H1 (cell line): ENCODE results near the gene IGFALS. TPM values are rescaled to one million over a fixed set of nuclear protein-coding genes. Genes with fewer than 3 reads are reported as not detected.

Source experiments
- CTCF ChIA-PET: fragments of 300-600 bp; sonication (Branson Sonifier 250); formaldehyde crosslinking; loops from one replicate; lab custom pipeline; 2021; ENCODE audit not compliant: partially characterized antibody; lab: Charles Lee
- POLR2A ChIA-PET: fragments of 300-600 bp; sonication (Branson Sonifier 250); formaldehyde crosslinking; loops from one replicate; lab custom pipeline; 2021; ENCODE audit warnings: inconsistent platforms; ENCODE audit not compliant: partially characterized antibody; lab: Charles Lee
- DNase-seq, 2 experiments: peaks; one replicate each; pipeline versions ENCODE4 v3.0.0 to v3.0.0-alpha.2; 2010 to 2022; ENCODE audit warnings: low spot score in 2 of 2, low read depth in 1 of 2, mixed read lengths in 1 of 2
- FAIRE-seq: peaks from 2 replicates; lab custom pipeline; 2011; peaks lifted over from hg19 to GRCh38; lab: Jason Lieb, UNC
- H2AFZ ChIP-seq: 2 replicates; pipeline ENCODE4 v1.8.1; 2012; ENCODE audit warnings: low read length, inconsistent platforms
- H2AK5ac ChIP-seq: 2 replicates; pipeline ENCODE4 v1.6.1; 2013; ENCODE audit warnings: low read depth, low read length
- H2BK120ac ChIP-seq: replicated peaks from 2 replicates; pipeline ENCODE3; 2013; ENCODE audit warnings: low read depth, low read length, inconsistent platforms
- H2BK12ac ChIP-seq: 2 replicates; pipeline ENCODE4 v1.6.1; 2013; ENCODE audit warnings: low read depth, low read length
- H2BK15ac ChIP-seq: 2 replicates; pipeline ENCODE4 v1.6.1; 2013; ENCODE audit warnings: low read length
- H2BK20ac ChIP-seq: 2 replicates; pipeline ENCODE4 v1.6.1; 2013; ENCODE audit warnings: low read length
- H2BK5ac ChIP-seq: 2 replicates; pipeline ENCODE4 v1.6.1; 2013; ENCODE audit warnings: low read depth, low read length
- H3K14ac ChIP-seq: 2 replicates; pipeline ENCODE4 v1.6.1; 2013; ENCODE audit warnings: inconsistent platforms; ENCODE audit not compliant: insufficient read length
- H3K18ac ChIP-seq: 2 replicates; pipeline ENCODE4 v1.6.1; 2013; ENCODE audit warnings: low read length; ENCODE audit errors: extremely low read depth
- H3K23ac ChIP-seq: 2 replicates; pipeline ENCODE4 v1.6.1; 2013; ENCODE audit warnings: inconsistent platforms; ENCODE audit not compliant: insufficient read length
- H3K23me2 ChIP-seq: 2 replicates; pipeline ENCODE4 v1.6.1; 2013; ENCODE audit warnings: low read depth, low read length
- H3K27ac ChIP-seq: 2 replicates; pipeline ENCODE4 v1.6.1; 2011; ENCODE audit warnings: low read depth, low read length, inconsistent platforms
- H3K27me3 ChIP-seq, 4 experiments: replicated peaks in 1 of 4; 1 replicate in 1 of 4; 2 replicates in 3 of 4; pipeline versions ENCODE4 v1.6.1 to v1.8.1; 2011 to 2013; ENCODE audit warnings: low read length in 3 of 4, mild to moderate bottlenecking in 3 of 4, inconsistent platforms in 2 of 4, mixed read lengths in 2 of 4, moderate library complexity in 1 of 4; ENCODE audit not compliant: control insufficient read depth in 3 of 4, insufficient read depth in 3 of 4; ENCODE audit errors: extremely low read depth in 1 of 4
- H3K36me3 ChIP-seq, 4 experiments: 2 replicates each; pipeline versions ENCODE4 v1.6.1 to v1.8.1; 2011 to 2013; ENCODE audit warnings: mild to moderate bottlenecking in 4 of 4, low read length in 3 of 4, moderate library complexity in 2 of 4, control low read depth in 1 of 4, inconsistent platforms in 1 of 4; ENCODE audit not compliant: insufficient read depth in 4 of 4, control insufficient read depth in 2 of 4
- H3K4ac ChIP-seq: replicated peaks from 2 replicates; pipeline ENCODE3; 2013; ENCODE audit warnings: low read length, low read depth, mixed read lengths, inconsistent platforms; ENCODE audit not compliant: insufficient read length
- H3K4me1 ChIP-seq, 4 experiments: replicated peaks in 1 of 4; 1 replicate in 1 of 4; 2 replicates in 3 of 4; pipeline versions ENCODE4 v1.6.1 to v1.8.1; 2011 to 2013; ENCODE audit warnings: low read length in 3 of 4, inconsistent platforms in 2 of 4, mixed read lengths in 1 of 4; ENCODE audit not compliant: insufficient read depth in 4 of 4, control insufficient read depth in 3 of 4
- H3K4me2 ChIP-seq, 2 experiments: 2 replicates each; pipeline versions ENCODE4 v1.6.1 to v1.8.1; 2011 to 2013; ENCODE audit warnings: low read depth in 2 of 2, low read length in 2 of 2, control low read depth in 1 of 2, inconsistent platforms in 1 of 2, mild to moderate bottlenecking in 1 of 2; ENCODE audit not compliant: insufficient read depth in 1 of 2
- H3K4me3 ChIP-seq, 4 experiments: fragments of 200-600, 300-600 bp in 1 of 4; sonication (generic), shearing (Covaris generic), sonication (Bioruptor Twin) in 1 of 4; 2 replicates each; pipeline versions ENCODE4 v1.5.1 to v1.8.1; 2011 to 2016; ENCODE audit warnings: low read length in 4 of 4, low read depth in 3 of 4, control low read depth in 2 of 4, inconsistent platforms in 2 of 4, mild to moderate bottlenecking in 2 of 4, mixed read lengths in 1 of 4, moderate library complexity in 1 of 4; ENCODE audit not compliant: insufficient read depth in 2 of 4; ENCODE audit errors: extremely low read depth in 1 of 4
- H3K56ac ChIP-seq: replicated peaks from 2 replicates; pipeline ENCODE3; 2013; ENCODE audit warnings: low read depth, mild to moderate bottlenecking, mixed read lengths, low read length, inconsistent platforms; ENCODE audit not compliant: insufficient read length
- H3K79me1 ChIP-seq: 2 replicates; pipeline ENCODE4 v1.6.1; 2013; ENCODE audit warnings: low read depth, low read length, control low read depth
- H3K79me2 ChIP-seq, 2 experiments: 2 replicates each; pipeline versions ENCODE4 v1.6.1 to v1.8.1; 2012 to 2013; ENCODE audit warnings: low read length in 2 of 2, mild to moderate bottlenecking in 2 of 2, inconsistent platforms in 1 of 2; ENCODE audit not compliant: insufficient read depth in 2 of 2, control insufficient read depth in 1 of 2
- H3K9ac ChIP-seq, 4 experiments: replicated peaks in 1 of 4; 1 replicate in 1 of 4; 2 replicates in 3 of 4; pipeline versions ENCODE4 v1.6.1 to v1.8.1; 2011 to 2013; ENCODE audit warnings: low read depth in 3 of 4, low read length in 3 of 4, control low read depth in 2 of 4, mild to moderate bottlenecking in 2 of 4, moderate library complexity in 2 of 4, inconsistent platforms in 1 of 4; ENCODE audit errors: extremely low read depth in 1 of 4
- H3K9me3 ChIP-seq, 2 experiments: 2 replicates each; pipeline versions ENCODE4 v1.6.1 to v1.8.1; 2012 to 2013; ENCODE audit warnings: mild to moderate bottlenecking in 2 of 2, moderate library complexity in 2 of 2, control low read depth in 1 of 2, inconsistent platforms in 1 of 2, low read depth in 1 of 2, low read length in 1 of 2, mixed read lengths in 1 of 2; ENCODE audit not compliant: insufficient read depth in 2 of 2
- H4K20me1 ChIP-seq, 2 experiments: replicated peaks in 1 of 2; 2 replicates each; pipeline versions ENCODE3 to v1.8.1; 2011 to 2013; ENCODE audit warnings: inconsistent platforms in 2 of 2, low read length in 2 of 2, mild to moderate bottlenecking in 1 of 2; ENCODE audit not compliant: insufficient read depth in 2 of 2, control insufficient read depth in 1 of 2
- H4K5ac ChIP-seq: 2 replicates; pipeline ENCODE4 v1.6.1; 2013; ENCODE audit warnings: low read length, low read depth, mixed read lengths, inconsistent platforms; ENCODE audit not compliant: insufficient read length
- H4K8ac ChIP-seq: 2 replicates; pipeline ENCODE4 v1.8.0; 2013; ENCODE audit warnings: mild to moderate bottlenecking, moderate library complexity, low read length, inconsistent platforms; ENCODE audit not compliant: insufficient read depth; ENCODE audit errors: extremely low read depth
- H4K91ac ChIP-seq: replicated peaks from 2 replicates; pipeline ENCODE3; 2013; ENCODE audit warnings: low read length, mixed read lengths, inconsistent platforms; ENCODE audit not compliant: insufficient read length
- EGR1 ChIP-seq: IDR thresholded peaks from 2 replicates; pipeline ENCODE4 v1.6.1; 2011; ENCODE audit warnings: low read depth, low read length, borderline replicate concordance
- HDAC6 ChIP-seq: IDR thresholded peaks from one replicate; pipeline ENCODE4 v1.7.1; 2012; ENCODE audit warnings: low read depth, mild to moderate bottlenecking, inconsistent platforms, low read length, moderate library complexity
- PHF8 ChIP-seq: fragments of 200-600 bp; sonication (generic); conservative IDR thresholded peaks from 2 replicates; pipeline ENCODE4 v1.7.1; 2012; ENCODE audit warnings: low read depth, mild to moderate bottlenecking, inconsistent platforms, low read length, moderate library complexity
- RAD21 ChIP-seq, 2 experiments: IDR thresholded peaks in 1 of 2; conservative IDR thresholded peaks in 1 of 2; 2 replicates each; pipeline ENCODE4 v1.6.1; 2011; ENCODE audit warnings: low read depth in 2 of 2, low read length in 2 of 2, improper control_type of control experiment in 1 of 2, inconsistent platforms in 1 of 2, mild to moderate bottlenecking in 1 of 2, moderate library complexity in 1 of 2
- SIRT6 ChIP-seq: IDR thresholded peaks from one replicate; pipeline ENCODE4 v1.7.1; 2012; ENCODE audit warnings: low read length, inconsistent platforms
- WGBS, 2 experiments: shearing (Covaris generic) in 1 of 2; methylation state at CpG; one replicate each; pipeline versions ENCODE4 v1.1.6 to v1.1.7; 2013 to 2015; ENCODE audit warnings: low lambda C conversion rate in 2 of 2, mixed read lengths in 2 of 2, inconsistent platforms in 1 of 2, low coverage in 1 of 2, missing lambda C conversion rate in 1 of 2; ENCODE audit not compliant: insufficient replicate concordance in 2 of 2, insufficient coverage in 1 of 2, insufficient read length in 1 of 2; ENCODE audit errors: extremely low coverage in 1 of 2, missing lambda C conversion rate in 1 of 2; 5-methylcytosine and 5-hydroxymethylcytosine counted together
- polyA plus RNA-seq, 7 experiments: library from polyadenylated mRNA; depleted of rRNA in 3 of 7; stranded (reverse) in 5 of 7; unstranded in 2 of 7; fragments of >200 nt in 5 of 7; fragments of 200-250 nt in 2 of 7; gene quantifications; 1 replicate in 5 of 7; 2 replicates in 1 of 7; 4 replicates in 1 of 7; pipeline versions ENCODE4 v1.2.1 to v1.2.3, GENCODE V29; 2011 to 2013; ENCODE audit warnings: missing spikeins in 2 of 7, mixed read lengths in 2 of 7
- total RNA-seq: library from RNA; stranded (reverse); fragmentation: NEBNext Ultra II Directional; extraction: Animal tissue kit (Norgen Biotek cat#: 25700); gene quantifications from 2 replicates; pipeline ENCODE4 v1.2.1, GENCODE V29; 2021
- TF ChIP-seq, protein P1 (sequence below), 3 experiments: IDR thresholded peaks; 1 replicate in 2 of 3; 2 replicates in 1 of 3; pipeline versions ENCODE4 v1.5.1 to v1.6.1; 2011; ENCODE audit warnings: low read length in 3 of 3, mild to moderate bottlenecking in 3 of 3, inconsistent platforms in 2 of 3, low read depth in 1 of 3, moderate library complexity in 1 of 3; ENCODE audit not compliant: insufficient read depth in 1 of 3; ENCODE audit errors: control extremely low read depth in 1 of 3
- TF ChIP-seq, protein P2 (sequence below): IDR thresholded peaks from 2 replicates; pipeline ENCODE4 v1.6.1; 2011; ENCODE audit warnings: low read length, improper control_type of control experiment
- TF ChIP-seq, protein P3 (sequence below): IDR thresholded peaks from 2 replicates; pipeline ENCODE4 v1.6.1; 2012; ENCODE audit warnings: inconsistent platforms

Gene IGFALS
- total and polyA plus RNA-seq, 2 of the 8 experiments (the other 6 are each of a cell fraction or from before 2014, with no cell fraction given): not detected

DNA sequence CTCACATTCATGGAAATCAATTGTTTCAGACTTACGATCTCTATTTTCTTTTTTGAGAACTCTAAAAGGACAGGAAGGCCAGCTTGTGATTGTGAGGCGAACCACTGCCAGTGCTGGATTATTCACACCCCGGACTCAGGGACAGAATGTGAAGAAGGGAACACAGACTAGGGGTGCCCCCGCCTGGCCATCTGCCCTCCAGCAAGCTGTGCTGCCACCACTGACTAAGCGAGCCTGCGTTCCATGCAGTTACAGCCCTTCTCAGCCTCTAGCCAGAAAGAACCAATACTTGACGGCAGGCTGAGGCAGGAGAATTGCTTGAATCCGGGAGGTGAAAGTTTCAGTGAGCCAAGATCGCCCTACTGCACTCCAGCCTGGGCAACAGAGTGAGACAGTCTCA, 30.3 kb upstream of the IGFALS start:
- Histone ChIP-seq H3K14ac (no peak overlapping the region), H3K4ac (no peak overlapping the region), H3K18ac (no peak overlapping the region), H2BK20ac (no peak overlapping the region), H2AK5ac (no peak overlapping the region), H2BK15ac (no peak overlapping the region), H3K36me3 (peaks cover 0 to 2% (median 0%) of the 10 kb centered on the region in 4 experiments; a peak in 2 of 8 replicates), H3K79me2 (peaks cover 0 to 14% of the 10 kb centered on the region in 2 experiments; a peak in 2 of 4 replicates), H3K9me3 (no peaks in the 10 kb centered on the region), H4K91ac (no peak overlapping the region), H3K23ac (no peak overlapping the region), H3K9ac (no peak overlapping the region), H3K4me1 (peaks cover 0 to 10% (median 3%) of the 10 kb centered on the region in 4 experiments; a peak in 5 of 7 replicates), H3K27me3 (peaks cover 0 to 5% (median 0%) of the 10 kb centered on the region in 4 experiments; a peak in 4 of 7 replicates), H4K8ac (no peak overlapping the region), H3K56ac (no peak overlapping the region), H2BK12ac (no peak overlapping the region), H3K4me2 (no peak overlapping the region), H4K20me1 (peaks cover 4 to 12% of the 10 kb centered on the region in 2 experiments), H3K27ac (no peak overlapping the region), H2BK120ac (no peak overlapping the region), H3K4me3 (no peak overlapping the region), H3K79me1 (peaks cover 8% of the 10 kb centered on the region), H2AFZ (no peak overlapping the region), H4K5ac (no peak overlapping the region), H3K23me2 (peaks cover 3% of the 10 kb centered on the region; the same call in 1 of the 2 replicates), H2BK5ac (no peak overlapping the region)
- ChIA-PET POLR2A (interaction anchor here (0.9 to 1.6 kb wide), 2 partner anchors 51 to 53 kb away, joined by 4 read pairs; partner anchors contain the start of gene NME3), CTCF (interaction anchor here (0.8 to 2.9 kb wide), 13 partner anchors 9 to 122 kb away, joined by 3 to 14 read pairs (median 4); partner anchors contain the start of genes MAPK8IP3, NUBP2 and SPSB3)
- WGBS, 2 experiments: 62% methylated on average over 9 of the region's 9 CpGs; no CpG with 5 or more reads in 1 of the 2 experiments
- DNase-seq: peak in 1 of 2 experiments; percentile 58
- peak; percentile 60 for FAIRE-seq
- TF ChIP-seq RAD21 (IDR thresholded peaks at IDR 0.05 in 1 of 2, conservative IDR thresholded peaks at IDR 0.05 in 1 of 2; ENCODE audit: low read depth in 2 of 2, low read length in 2 of 2) (peak; percentile 59 to 70), PHF8 (no peak), EGR1 (no peak), SIRT6 (no peak), HDAC6 (no peak)
- TF ChIP-seq, protein P1, sequence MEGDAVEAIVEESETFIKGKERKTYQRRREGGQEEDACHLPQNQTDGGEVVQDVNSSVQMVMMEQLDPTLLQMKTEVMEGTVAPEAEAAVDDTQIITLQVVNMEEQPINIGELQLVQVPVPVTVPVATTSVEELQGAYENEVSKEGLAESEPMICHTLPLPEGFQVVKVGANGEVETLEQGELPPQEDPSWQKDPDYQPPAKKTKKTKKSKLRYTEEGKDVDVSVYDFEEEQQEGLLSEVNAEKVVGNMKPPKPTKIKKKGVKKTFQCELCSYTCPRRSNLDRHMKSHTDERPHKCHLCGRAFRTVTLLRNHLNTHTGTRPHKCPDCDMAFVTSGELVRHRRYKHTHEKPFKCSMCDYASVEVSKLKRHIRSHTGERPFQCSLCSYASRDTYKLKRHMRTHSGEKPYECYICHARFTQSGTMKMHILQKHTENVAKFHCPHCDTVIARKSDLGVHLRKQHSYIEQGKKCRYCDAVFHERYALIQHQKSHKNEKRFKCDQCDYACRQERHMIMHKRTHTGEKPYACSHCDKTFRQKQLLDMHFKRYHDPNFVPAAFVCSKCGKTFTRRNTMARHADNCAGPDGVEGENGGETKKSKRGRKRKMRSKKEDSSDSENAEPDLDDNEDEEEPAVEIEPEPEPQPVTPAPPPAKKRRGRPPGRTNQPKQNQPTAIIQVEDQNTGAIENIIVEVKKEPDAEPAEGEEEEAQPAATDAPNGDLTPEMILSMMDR (IDR thresholded peaks at IDR 0.05; ENCODE audit: control extremely low read depth in 1 of 3, insufficient read depth in 1 of 3, low read depth in 1 of 3, low read length in 3 of 3): peak; percentile 63 to 74 (median 66)
- TF ChIP-seq, protein P2, sequence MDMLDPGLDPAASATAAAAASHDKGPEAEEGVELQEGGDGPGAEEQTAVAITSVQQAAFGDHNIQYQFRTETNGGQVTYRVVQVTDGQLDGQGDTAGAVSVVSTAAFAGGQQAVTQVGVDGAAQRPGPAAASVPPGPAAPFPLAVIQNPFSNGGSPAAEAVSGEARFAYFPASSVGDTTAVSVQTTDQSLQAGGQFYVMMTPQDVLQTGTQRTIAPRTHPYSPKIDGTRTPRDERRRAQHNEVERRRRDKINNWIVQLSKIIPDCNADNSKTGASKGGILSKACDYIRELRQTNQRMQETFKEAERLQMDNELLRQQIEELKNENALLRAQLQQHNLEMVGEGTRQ: no peak
- TF ChIP-seq, protein P3, sequence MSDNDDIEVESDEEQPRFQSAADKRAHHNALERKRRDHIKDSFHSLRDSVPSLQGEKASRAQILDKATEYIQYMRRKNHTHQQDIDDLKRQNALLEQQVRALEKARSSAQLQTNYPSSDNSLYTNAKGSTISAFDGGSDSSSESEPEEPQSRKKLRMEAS: peak; percentile 35; the same call in 1 of the 2 replicates
